Measurements from ENCODE around the gene SPATA6L. TPM values are rescaled to one million over a fixed set of nuclear protein-coding genes. Genes with fewer than 3 reads are reported as not detected.

Gene SPATA6L, protein sequence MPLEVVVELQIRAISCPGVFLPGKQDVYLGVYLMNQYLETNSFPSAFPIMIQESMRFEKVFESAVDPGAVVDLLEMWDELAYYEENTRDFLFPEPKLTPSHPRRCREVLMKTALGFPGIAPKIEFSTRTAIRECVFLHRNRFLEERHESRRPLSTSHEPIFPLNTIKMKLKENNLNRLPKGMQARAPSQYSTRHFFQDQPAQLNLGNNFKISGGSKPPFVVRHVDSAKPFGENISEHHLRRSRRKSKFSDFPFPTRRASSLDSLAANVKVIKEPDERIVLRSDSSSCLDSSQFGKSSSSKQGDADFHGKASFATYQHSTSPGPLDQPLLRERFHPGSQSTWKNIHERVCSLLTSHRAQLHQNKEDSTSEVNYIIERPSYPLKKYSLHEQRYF
- total RNA-seq, result 2.1 and 2.9 TPM in 2 replicates

DNA sequence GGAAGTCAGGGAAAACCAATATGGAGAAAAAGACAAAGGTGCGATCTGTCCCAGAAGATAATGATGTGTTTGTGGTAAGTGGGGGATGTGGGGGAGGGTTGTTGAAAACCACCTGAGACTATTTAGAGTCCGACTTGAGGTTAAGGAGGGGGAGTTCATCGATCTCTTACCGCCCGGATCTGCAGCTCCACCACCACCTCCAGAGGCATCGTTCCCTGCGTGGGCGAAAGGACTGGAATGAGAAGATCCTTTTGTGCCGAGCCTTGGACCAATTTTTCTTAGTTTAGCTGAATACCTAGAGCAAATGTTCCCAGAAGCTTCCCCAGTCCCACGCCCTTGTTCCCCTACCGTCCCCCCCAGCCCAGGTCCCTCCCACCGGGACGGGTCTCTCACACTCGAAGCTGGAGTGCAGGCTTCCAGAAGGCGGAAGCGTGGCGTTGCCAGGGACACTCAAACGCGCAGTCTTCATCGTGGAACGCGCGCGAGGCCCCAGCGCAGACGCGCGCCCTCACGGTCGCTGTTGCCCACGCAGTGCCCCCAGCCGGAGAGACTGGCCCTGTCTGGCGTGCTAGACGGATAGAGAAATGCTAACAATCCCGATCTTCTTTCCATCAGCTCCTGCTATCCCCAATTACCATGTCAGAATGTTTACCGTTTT lies at the start of gene SPATA6L:
Gene SPATA6L, minus strand, starts transcription at position 439 of the 658 bp plus-strand sequence. Its CDS starts 230 bp downstream, at position 209.

DNA sequence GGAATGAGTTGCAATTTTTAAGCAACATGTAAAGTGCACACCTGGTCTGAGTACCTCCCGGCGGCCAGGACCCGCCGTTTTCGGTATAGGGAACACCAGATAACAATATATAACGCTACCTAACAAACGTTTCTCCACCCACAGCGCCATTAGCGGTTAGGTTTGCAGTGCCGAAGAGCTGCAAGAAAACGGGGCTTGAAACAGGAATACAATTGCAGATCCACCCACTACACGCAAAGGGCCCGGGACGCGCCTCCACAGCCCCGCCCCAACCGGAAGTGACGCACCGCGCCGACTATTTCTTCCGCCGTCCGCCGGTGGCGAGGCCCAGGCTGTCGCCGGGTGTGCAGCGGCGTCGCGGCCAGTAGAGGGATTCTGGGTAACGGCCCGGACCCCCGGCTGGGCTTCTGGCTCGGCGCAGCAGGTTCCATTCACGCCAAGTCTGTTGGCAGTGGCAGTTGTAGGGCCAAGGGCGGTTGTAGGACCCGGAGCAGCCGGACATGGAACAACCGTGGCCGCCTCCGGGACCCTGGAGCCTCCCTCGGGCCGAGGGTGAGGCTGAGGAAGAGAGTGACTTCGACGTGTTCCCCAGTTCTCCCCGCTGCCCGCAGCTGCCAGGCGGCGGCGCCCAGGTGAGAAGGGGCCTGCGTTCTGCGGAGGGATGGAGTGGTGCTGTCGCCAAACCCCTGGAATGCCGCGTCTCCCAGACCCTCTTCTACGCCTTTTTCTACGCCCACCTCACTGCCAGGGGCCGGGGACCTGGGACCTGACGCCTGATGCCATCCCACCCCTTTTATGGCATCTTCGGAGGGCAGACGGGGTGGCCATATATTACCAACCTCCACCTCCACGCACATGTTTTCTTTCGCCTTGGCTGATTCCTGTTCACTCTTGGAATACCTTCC lies 13.2 kb upstream of the SPATA6L start, which contains the start of gene CDC37L1:
Gene CDC37L1, plus strand, starts transcription at position 302 of the 905 bp plus-strand sequence. Its CDS starts 199 bp downstream, at position 501.

DNA sequence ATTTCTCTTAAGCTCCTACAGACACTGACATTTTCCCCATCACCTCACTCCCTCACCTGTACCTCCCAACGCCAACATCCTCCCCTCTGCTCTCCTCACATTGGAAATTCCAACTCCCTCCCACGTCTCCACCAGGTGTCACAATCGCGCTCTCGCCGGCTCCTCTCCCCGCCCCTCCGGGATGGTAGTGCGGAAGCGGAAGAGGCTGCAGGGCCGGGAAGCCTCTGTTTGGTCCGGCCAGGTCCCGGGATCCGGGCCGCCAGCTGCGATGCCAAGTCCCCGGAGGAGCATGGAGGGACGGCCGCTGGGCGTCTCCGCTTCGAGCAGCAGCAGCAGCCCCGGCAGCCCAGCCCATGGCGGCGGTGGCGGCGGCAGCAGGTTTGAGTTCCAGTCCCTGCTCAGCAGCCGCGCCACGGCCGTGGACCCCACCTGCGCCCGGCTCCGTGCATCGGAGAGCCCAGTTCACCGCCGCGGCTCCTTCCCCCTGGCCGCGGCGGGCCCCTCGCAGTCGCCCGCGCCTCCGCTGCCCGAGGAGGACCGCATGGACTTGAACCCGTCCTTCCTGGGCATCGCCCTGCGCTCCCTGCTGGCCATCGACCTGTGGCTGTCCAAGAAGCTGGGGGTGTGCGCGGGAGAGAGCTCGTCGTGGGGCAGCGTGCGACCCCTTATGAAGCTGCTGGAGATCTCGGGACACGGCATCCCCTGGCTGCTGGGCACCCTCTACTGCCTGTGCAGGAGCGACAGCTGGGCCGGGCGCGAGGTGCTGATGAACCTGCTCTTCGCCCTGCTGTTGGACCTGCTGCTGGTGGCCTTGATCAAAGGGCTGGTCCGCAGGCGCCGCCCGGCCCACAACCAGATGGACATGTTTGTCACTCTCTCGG lies 3.9 kb downstream of the SPATA6L start, which contains the start of gene PLPP6:
Gene PLPP6, plus strand, starts transcription at position 187 of the 881 bp plus-strand sequence. Its CDS starts 82 bp downstream, at position 269.

Other genes starting within 250 kb of the SPATA6L start
- gene SLC1A1, start 176.0 kb downstream of the SPATA6L start, total RNA-seq, result 10.3 and 10.6 TPM in 2 replicates
- gene PLPP6, start 4.2 kb downstream of the SPATA6L start, total RNA-seq, result 6.4 and 10.1 TPM in 2 replicates
- 8.8 and 12.2 TPM in 2 replicates for gene CDC37L1, start 13.1 kb upstream of the SPATA6L start, total RNA-seq
- gene AK3, start 74.7 kb upstream of the SPATA6L start, total RNA-seq, result 34.7 and 57.6 TPM in 2 replicates
- 16.8 and 19.0 TPM in 2 replicates for gene RCL1, start 126.5 kb upstream of the SPATA6L start, total RNA-seq